ENCODE results near the gene METTL16.
"Not testable (repeated sequence)": the region's sequence is repeated elsewhere in the genome, so short reads cannot be mapped to it uniquely, and the experiment has no call there.

Gene METTL16

DNA sequence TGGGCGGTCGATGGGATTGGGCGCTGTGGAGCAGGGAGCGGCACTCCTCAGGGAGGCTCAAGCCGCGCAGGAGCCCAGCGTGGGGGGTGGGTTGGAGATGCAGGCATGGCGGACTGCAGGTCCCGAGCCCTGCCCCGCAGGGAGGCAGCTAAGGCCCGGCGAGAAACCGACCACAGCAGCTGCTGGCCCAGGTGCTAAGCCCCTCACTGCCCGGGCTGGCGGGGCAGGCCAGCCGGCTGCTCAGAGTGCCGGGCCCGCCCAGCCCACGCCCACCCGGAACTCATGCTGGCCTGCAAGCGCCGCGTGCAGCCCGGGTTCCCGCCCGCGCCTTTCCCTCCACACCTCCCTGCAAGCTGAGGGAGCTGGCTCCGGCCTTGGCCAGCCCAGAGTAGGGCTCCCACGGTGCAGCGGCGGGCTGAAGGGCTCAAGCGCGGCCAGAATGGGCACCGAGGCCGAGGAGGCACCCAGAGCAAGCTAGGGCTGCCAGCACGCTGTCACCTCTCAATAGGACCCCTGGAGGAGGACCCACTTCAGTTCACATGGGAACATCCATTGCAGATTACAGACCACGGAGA lies 20.5 kb upstream of the METTL16 start:
- H3K27me3 ChIP-seq (ENCODE audit: control insufficient read depth, insufficient read depth, low read length), result no peaks in the 10 kb centered on the region
- no peaks in the 10 kb centered on the region for H3K36me3 ChIP-seq (ENCODE audit: control insufficient read depth, insufficient read depth, low read length)
- H3K9ac ChIP-seq (ENCODE audit: low read length), result no peak overlapping the region
- no peaks in the 10 kb centered on the region for H3K9me3 ChIP-seq (ENCODE audit: control insufficient read depth, low read length)
- H3K4me1 ChIP-seq (ENCODE audit: control insufficient read depth, insufficient read depth, low read length), result no peaks in the 10 kb centered on the region
- H3K4me3 ChIP-seq (ENCODE audit: low read length), result no peak overlapping the region

DNA sequence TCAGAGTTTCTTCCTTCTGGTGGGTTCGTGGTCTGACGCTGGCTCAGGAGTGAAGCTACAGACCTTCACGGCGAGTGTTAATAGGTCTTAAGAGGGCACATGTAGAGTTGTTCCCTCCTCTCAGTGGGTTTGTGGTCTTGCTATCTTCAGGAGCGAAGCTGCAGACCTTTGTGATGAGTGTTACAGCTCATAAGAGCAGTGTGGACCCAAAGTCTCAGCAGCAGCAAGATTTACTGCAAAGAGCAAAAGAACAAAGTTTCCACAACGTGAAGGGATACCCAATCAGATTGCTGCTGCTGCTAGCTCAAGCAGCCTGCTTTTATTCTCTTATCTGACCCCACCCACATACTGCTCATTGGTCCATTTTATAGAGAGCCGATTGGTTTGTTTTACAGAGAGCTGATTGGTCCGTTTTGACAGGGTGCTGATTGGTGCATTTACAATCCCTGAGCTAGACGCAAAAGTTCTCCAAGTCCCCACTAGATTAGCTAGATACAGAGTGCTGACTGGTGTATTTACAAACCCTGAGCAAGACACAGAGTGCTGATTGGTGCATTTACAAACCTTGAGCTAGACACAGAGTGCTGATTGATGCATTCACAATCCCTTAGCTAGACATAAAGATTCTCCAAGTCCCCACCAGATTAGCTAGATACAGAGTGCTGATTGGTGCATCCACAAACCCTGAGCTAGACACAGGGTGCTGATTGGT lies 19.7 kb upstream of the METTL16 start:
- not testable (repeated sequence) for H3K9ac ChIP-seq (ENCODE audit: low read length); H3K4me3 ChIP-seq (ENCODE audit: low read length); H3K36me3 ChIP-seq (ENCODE audit: control insufficient read depth, insufficient read depth, low read length); H3K4me1 ChIP-seq (ENCODE audit: control insufficient read depth, insufficient read depth, low read length); H3K27me3 ChIP-seq (ENCODE audit: control insufficient read depth, insufficient read depth, low read length); H3K9me3 ChIP-seq (ENCODE audit: control insufficient read depth, low read length)

DNA sequence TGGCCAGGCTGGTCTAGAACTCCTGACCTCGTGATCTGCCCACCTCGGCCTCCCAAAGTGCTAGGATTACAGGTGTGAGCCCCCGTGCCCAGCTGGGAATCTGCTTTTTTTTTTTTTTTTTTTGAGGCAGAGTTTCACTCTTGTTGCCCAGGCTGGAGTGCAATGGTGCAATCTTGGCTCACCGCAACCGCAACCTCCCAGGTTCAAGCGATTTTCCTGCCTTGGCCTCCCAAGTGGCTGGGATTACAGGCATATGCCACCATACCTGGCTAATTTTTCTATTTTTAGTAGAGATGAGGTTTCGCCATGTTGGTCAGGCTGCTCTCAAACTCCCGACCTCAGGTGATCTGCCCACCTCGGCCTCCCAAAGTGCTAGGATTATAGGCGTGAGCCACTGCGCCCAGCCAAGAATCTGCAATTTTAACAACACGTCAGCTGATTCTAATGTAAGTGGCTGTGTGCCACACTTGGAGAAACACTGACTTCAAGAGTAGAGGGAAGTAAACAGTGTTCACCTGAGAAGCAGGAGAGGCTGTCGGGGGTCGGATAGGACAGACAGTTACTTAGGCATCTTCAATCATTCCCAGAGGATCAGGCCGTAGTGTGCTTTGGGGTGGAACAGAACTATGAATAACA lies 10.2 kb upstream of the METTL16 start:
- not testable (repeated sequence) for H3K4me1 ChIP-seq (ENCODE audit: control insufficient read depth, insufficient read depth, low read length); H3K27me3 ChIP-seq (ENCODE audit: control insufficient read depth, insufficient read depth, low read length); H3K9me3 ChIP-seq (ENCODE audit: control insufficient read depth, low read length); H3K4me3 ChIP-seq (ENCODE audit: low read length); H3K9ac ChIP-seq (ENCODE audit: low read length); H3K36me3 ChIP-seq (ENCODE audit: control insufficient read depth, insufficient read depth, low read length)

DNA sequence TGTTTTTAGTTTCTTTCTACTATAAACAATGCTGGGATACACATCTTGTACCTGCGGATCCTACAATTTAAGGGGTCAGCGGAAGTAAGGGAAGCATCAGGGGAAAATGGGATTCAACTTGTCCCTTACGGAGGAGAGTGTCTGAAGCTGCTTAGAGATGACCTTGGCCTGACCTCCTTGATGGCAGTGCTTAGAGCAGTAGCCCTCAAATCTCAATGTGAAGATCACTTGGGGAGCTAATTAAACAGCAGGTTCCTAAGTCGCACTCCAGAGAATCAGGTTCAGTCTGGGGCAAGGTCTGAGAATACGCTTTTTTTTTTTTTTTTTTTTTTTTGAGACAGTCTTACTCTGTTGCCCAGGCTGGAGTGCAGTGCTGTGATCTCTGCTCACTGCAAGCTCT lies 9.6 kb upstream of the METTL16 start:
- no peaks in the 10 kb centered on the region for H3K9me3 ChIP-seq (ENCODE audit: control insufficient read depth, low read length)
- no peaks in the 10 kb centered on the region for H3K36me3 ChIP-seq (ENCODE audit: control insufficient read depth, insufficient read depth, low read length)
- no peak overlapping the region for H3K9ac ChIP-seq (ENCODE audit: low read length)
- no peaks in the 10 kb centered on the region for H3K27me3 ChIP-seq (ENCODE audit: control insufficient read depth, insufficient read depth, low read length)
- no peaks in the 10 kb centered on the region for H3K4me1 ChIP-seq (ENCODE audit: control insufficient read depth, insufficient read depth, low read length)
- H3K4me3 ChIP-seq (ENCODE audit: low read length), result no peak overlapping the region

DNA sequence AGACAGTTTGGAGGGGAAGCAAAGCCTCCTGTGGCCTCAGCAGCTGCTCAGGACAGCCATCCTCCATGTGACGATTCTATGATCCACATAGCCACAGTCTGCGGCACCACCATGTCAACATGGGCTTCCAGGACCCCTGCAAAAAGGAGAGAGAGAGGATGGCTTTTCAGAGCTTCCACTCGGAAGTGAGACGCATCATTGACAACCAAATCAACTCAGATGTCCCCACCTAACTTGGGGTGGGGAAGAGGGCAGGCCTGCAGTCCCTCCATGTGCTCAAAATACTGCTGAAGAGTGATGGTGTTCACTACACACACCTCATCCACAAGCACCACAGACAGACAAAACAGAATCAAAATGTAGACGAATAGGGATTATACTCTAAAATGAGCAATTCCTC lies 5.9 kb upstream of the METTL16 start:
- Histone ChIP-seq H3K9me3 (ENCODE audit: control insufficient read depth, low read length) (no peaks in the 10 kb centered on the region), H3K4me1 (ENCODE audit: control insufficient read depth, insufficient read depth, low read length) (no peaks in the 10 kb centered on the region), H3K4me3 (ENCODE audit: low read length) (no peak overlapping the region), H3K9ac (ENCODE audit: low read length) (no peak overlapping the region), H3K36me3 (ENCODE audit: control insufficient read depth, insufficient read depth, low read length) (no peaks in the 10 kb centered on the region), H3K27me3 (ENCODE audit: control insufficient read depth, insufficient read depth, low read length) (no peaks in the 10 kb centered on the region)

DNA sequence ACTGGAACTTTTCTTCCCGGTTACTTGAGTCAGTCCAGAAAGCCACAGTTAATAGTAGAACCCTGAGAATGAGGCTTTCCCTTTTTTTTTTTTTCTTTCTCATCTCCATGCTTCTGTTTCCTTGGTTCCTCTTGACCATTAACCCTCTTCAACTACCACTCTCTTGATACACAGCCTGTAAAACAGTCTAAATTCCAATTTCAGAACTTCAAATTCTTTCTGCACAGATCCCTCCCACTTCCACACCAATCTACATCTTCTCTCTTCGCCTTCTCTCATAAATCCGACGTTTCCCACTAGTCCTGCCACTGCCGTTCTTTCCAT lies 588 bp downstream of the METTL16 start:
- Histone ChIP-seq H3K36me3 (ENCODE audit: control insufficient read depth, insufficient read depth, low read length) (no peaks in the 10 kb centered on the region), H3K4me3 (ENCODE audit: low read length) (peak overlapping the region; percentile 71), H3K27me3 (ENCODE audit: control insufficient read depth, insufficient read depth, low read length) (no peaks in the 10 kb centered on the region), H3K9ac (ENCODE audit: low read length) (peak overlapping the region; percentile 87), H3K4me1 (ENCODE audit: control insufficient read depth, insufficient read depth, low read length) (peaks cover 10% of the 10 kb centered on the region), H3K9me3 (ENCODE audit: control insufficient read depth, low read length) (no peaks in the 10 kb centered on the region)

DNA sequence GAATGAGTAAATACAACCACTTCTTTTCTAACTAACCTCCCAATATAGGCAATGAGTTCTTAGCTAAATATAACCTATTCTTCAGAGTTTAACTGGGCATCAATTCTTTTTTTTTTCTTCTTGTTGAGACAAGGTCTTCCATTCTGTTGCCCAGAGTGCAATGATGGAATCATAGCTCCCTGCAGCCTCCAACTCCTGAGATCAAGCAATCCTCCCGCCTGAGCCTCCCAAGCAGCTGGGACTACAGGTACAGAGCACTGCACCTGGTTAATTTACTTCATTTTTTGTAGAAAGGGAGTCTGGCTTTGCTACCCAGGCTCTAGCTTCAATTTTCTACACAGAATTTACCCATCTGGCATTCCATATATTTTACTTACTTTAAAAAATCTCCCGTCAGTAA lies 1.1 kb downstream of the METTL16 start:
- H3K4me1 ChIP-seq (ENCODE audit: control insufficient read depth, insufficient read depth, low read length), result peaks cover 10% of the 10 kb centered on the region
- H3K27me3 ChIP-seq (ENCODE audit: control insufficient read depth, insufficient read depth, low read length), result no peaks in the 10 kb centered on the region
- peak overlapping the region; percentile 87 for H3K9ac ChIP-seq (ENCODE audit: low read length)
- H3K4me3 ChIP-seq (ENCODE audit: low read length), result peak overlapping the region; percentile 71
- no peaks in the 10 kb centered on the region for H3K9me3 ChIP-seq (ENCODE audit: control insufficient read depth, low read length)
- no peaks in the 10 kb centered on the region for H3K36me3 ChIP-seq (ENCODE audit: control insufficient read depth, insufficient read depth, low read length)

DNA sequence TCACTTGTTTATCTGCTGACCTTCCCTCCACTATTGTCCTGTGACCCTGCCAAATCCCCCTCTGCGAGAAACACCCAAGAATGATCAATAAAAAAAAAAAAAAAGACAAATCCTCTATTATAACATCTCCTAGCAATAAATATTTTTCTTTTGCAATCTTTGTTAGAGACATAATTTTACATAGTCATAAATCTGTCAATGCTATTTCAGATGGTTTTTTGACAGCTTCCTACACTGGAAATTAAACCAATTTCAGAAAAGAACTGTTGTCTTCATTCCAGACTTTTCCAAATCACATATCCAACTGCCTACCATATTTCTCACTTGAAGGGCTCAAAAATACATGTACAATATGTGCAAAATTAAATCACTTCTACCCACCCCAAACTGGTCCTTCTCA lies 3.7 kb downstream of the METTL16 start:
- no peak overlapping the region for H3K9ac ChIP-seq (ENCODE audit: low read length)
- H3K4me3 ChIP-seq (ENCODE audit: low read length), result no peak overlapping the region
- no peaks in the 10 kb centered on the region for H3K36me3 ChIP-seq (ENCODE audit: control insufficient read depth, insufficient read depth, low read length)

DNA sequence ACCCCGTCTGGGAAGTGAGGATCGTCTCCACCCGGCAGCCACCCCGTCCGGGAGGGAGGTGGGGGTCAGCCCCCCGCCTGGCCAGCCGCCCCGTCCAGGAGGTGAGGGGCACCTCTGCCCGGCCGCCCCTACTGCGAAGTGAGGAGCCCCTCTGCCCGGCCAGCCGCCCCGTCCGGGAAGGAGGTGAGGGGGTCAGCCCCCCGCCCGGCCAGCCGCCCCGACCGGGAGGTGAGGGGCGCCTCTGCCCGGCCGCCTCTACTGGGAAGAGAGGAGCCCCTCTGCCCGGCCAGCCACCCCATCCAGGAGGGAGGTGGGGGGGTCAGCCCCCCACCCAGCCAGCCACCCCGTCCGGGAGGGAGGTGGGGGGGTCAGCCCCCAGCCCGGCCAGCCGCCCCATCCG lies 4.7 kb downstream of the METTL16 start:
- H3K4me1 ChIP-seq (ENCODE audit: control insufficient read depth, insufficient read depth, low read length); H3K9ac ChIP-seq (ENCODE audit: low read length); H3K4me3 ChIP-seq (ENCODE audit: low read length); H3K9me3 ChIP-seq (ENCODE audit: control insufficient read depth, low read length); H3K27me3 ChIP-seq (ENCODE audit: control insufficient read depth, insufficient read depth, low read length); H3K36me3 ChIP-seq (ENCODE audit: control insufficient read depth, insufficient read depth, low read length): not testable (repeated sequence)

More for the DNA sequence above, 3.7 kb downstream of the METTL16 start:
- Histone ChIP-seq H3K9me3 (ENCODE audit: control insufficient read depth, low read length) (no peaks in the 10 kb centered on the region), H3K4me1 (ENCODE audit: control insufficient read depth, insufficient read depth, low read length) (peaks cover 10% of the 10 kb centered on the region), H3K27me3 (ENCODE audit: control insufficient read depth, insufficient read depth, low read length) (no peaks in the 10 kb centered on the region)

DNA sequence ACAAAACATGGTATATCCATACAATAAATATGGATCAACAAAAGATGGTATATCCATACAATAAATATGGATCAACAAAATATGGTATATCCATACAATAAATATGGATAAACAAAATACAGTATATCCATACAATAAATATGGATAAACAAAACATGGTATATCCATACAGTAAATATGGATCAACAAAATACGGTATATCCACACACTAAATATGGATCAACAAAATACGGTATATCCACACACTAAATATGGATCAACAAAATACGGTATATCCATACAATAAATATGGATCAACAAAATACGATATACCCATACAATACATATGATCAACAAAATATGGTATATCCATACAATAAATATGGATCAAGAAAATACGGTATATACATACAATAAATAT lies 8.1 kb downstream of the METTL16 start:
- H3K36me3 ChIP-seq (ENCODE audit: control insufficient read depth, insufficient read depth, low read length), result no peaks in the 10 kb centered on the region
- H3K4me3 ChIP-seq (ENCODE audit: low read length), result no peak overlapping the region
- H3K4me1 ChIP-seq (ENCODE audit: control insufficient read depth, insufficient read depth, low read length), result no peaks in the 10 kb centered on the region
- H3K27me3 ChIP-seq (ENCODE audit: control insufficient read depth, insufficient read depth, low read length), result no peaks in the 10 kb centered on the region
- H3K9ac ChIP-seq (ENCODE audit: low read length), result no peak overlapping the region
- H3K9me3 ChIP-seq (ENCODE audit: control insufficient read depth, low read length), result no peaks in the 10 kb centered on the region

DNA sequence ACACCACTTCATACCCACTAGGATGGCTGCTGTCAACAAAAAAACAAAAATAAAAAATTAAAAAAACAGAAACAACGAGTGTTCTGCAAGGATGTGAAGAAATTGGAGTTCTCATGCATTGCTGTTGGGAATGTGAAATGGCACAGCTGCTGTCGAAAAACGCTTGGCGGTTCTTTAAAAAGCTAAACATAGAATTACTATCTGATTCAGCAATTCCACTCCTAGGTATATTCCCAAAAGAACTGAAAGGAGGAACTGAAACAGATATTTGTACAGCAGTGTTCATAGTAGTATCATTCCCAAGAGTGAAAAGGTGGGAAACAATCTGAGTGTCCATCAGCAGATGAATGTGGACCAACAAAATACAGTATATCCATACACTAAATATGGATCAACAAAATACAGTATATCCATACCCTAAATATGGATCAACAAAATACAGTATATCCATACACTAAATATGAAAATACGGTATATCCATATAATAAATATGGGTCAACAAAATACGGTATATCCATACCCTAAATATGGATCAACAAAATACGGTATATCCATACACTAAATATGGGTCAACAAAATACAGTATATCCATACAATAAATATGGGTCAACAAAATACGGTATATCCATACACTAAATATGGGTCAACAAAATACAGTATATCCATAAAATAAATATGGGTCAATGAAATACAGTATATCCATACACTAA lies 8.7 kb downstream of the METTL16 start:
- Histone ChIP-seq H3K36me3 (ENCODE audit: control insufficient read depth, insufficient read depth, low read length) (no peaks in the 10 kb centered on the region), H3K9ac (ENCODE audit: low read length) (no peak overlapping the region), H3K4me1 (ENCODE audit: control insufficient read depth, insufficient read depth, low read length) (no peaks in the 10 kb centered on the region)

DNA sequence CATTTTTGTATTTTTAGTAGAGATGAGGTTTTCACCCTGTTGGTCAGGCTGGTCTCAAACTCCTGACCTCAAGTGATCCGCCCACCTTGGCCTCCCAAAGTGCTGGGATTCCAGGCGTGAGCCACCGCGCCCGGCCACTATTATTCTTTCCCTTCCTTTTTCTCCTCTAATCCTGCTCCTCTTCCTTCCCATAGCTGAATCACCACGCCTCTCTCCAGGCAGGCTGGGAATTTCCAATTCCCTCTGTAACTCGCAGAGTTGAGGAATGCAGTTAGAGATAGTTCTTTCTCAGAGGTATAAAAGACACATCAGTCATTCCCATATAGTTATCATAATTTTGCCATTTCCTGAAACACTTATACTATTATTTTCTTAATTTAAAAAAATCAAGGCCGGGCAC lies 11.2 kb downstream of the METTL16 start:
- H3K27me3 ChIP-seq (ENCODE audit: control insufficient read depth, insufficient read depth, low read length), result no peaks in the 10 kb centered on the region
- H3K4me3 ChIP-seq (ENCODE audit: low read length), result no peak overlapping the region
- H3K9me3 ChIP-seq (ENCODE audit: control insufficient read depth, low read length), result no peaks in the 10 kb centered on the region
- H3K9ac ChIP-seq (ENCODE audit: low read length), result no peak overlapping the region
- H3K36me3 ChIP-seq (ENCODE audit: control insufficient read depth, insufficient read depth, low read length), result no peaks in the 10 kb centered on the region
- H3K4me1 ChIP-seq (ENCODE audit: control insufficient read depth, insufficient read depth, low read length), result no peaks in the 10 kb centered on the region

More for the DNA sequence above, 8.7 kb downstream of the METTL16 start:
- H3K27me3 ChIP-seq (ENCODE audit: control insufficient read depth, insufficient read depth, low read length), result no peaks in the 10 kb centered on the region
- no peak overlapping the region for H3K4me3 ChIP-seq (ENCODE audit: low read length)
- H3K9me3 ChIP-seq (ENCODE audit: control insufficient read depth, low read length), result no peaks in the 10 kb centered on the region
